Measurements from ENCODE around the gene HS3ST3A1. TPM values are rescaled to one million over a fixed set of nuclear protein-coding genes. Genes with fewer than 3 reads are reported as not detected.
"Not testable (repeated sequence)": the region's sequence is repeated elsewhere in the genome, so short reads cannot be mapped to it uniquely, and the experiment has no call there.

The HS3ST3A1 gene
- total RNA-seq, 1 donor from 2014 or later = 4.1 TPM

DNA sequence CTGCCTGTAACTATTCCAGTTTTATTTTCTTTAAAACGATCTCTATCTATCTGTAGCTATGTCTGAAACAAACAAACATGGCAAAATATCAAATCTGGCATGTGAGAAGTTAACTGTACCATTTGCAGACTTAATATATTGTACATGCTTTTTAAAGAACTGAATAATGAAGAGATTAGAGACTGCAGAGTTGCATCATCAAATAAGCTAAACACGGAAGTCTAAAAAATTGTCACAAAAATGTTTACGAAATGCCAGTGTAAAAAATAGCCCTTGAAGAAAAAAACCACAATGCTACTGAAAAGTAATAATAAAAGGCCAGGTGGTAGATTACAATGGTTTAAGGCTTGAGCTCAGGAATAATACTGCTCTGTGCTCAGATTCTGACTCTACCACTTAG lies 43.1 kb downstream of the HS3ST3A1 start:
- Mint-ChIP-seq H3K4me1 (ENCODE audit: low read depth) (no peaks in the 10 kb centered on the region), H3K36me3 (ENCODE audit: low read depth) (no peaks in the 10 kb centered on the region)
- intact Hi-C loops (cut with micrococcal nuclease) = no loop called here

DNA sequence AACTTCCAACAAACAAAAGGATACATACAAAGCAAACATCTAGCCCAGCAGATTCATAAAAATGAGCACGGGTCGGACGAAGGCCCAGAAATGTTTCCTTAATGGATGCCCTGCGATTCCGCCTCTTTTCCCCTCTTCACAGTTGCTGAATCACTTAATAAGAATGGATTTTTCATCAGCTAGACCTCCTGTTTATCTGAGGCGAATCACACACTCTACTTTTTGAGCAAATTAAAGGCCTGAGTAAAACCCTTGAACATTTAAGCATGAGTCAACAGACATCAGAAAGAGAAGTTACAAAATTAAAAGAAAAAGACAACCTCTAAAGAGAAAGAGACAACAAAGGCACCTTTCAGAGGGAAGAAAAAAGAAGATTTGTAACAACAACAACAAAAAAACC lies 44.7 kb downstream of the HS3ST3A1 start:
- Mint-ChIP-seq H3K36me3 (ENCODE audit: low read depth) (no peaks in the 10 kb centered on the region), H3K27ac (no peak overlapping the region), H3K4me3 (no peak overlapping the region), H3K9me3 (no peaks in the 10 kb centered on the region), H3K27me3 (ENCODE audit: insufficient read depth) (no peaks in the 10 kb centered on the region), H3K4me1 (ENCODE audit: low read depth) (no peaks in the 10 kb centered on the region)
- DNase-seq (ENCODE audit: low spot score) = no peak
- intact Hi-C loops (cut with micrococcal nuclease) = no loop called here

More for the DNA sequence above, 43.1 kb downstream of the HS3ST3A1 start:
- H3K27ac Mint-ChIP-seq = no peak overlapping the region
- DNase-seq (ENCODE audit: low spot score) = no peak
- no peaks in the 10 kb centered on the region for H3K27me3 Mint-ChIP-seq (ENCODE audit: insufficient read depth)
- no peaks in the 10 kb centered on the region for H3K9me3 Mint-ChIP-seq
- no peak overlapping the region for H3K4me3 Mint-ChIP-seq

DNA sequence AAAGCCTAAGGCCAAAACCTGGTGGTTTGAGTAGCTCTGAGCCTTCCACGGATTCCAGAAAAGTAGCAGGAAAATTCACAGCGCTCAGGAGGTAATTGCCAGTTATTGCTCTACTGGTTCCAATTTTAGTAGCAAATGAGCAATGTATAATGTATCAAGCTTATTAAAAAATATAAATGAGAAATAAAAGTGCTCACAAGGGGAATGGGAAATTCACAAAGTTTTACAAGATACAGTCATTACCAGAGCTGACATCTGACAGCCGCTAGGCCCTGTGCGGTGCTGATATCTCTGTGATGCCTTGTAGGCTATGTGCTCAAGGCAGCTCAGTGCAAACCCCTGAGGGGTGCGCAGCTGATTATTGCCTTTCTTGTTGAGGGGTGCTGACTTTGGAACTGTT lies 47.5 kb downstream of the HS3ST3A1 start:
- intact Hi-C loops (cut with micrococcal nuclease) = no loop called here
- no peaks in the 10 kb centered on the region for H3K4me1 Mint-ChIP-seq (ENCODE audit: low read depth)
- H3K36me3 Mint-ChIP-seq (ENCODE audit: low read depth) = no peaks in the 10 kb centered on the region
- no peak for DNase-seq (ENCODE audit: low spot score)
- H3K4me3 Mint-ChIP-seq = no peak overlapping the region
- no peak overlapping the region for H3K27ac Mint-ChIP-seq
- H3K9me3 Mint-ChIP-seq = peaks cover 5% of the 10 kb centered on the region
- peaks cover 3% of the 10 kb centered on the region for H3K27me3 Mint-ChIP-seq (ENCODE audit: insufficient read depth)

DNA sequence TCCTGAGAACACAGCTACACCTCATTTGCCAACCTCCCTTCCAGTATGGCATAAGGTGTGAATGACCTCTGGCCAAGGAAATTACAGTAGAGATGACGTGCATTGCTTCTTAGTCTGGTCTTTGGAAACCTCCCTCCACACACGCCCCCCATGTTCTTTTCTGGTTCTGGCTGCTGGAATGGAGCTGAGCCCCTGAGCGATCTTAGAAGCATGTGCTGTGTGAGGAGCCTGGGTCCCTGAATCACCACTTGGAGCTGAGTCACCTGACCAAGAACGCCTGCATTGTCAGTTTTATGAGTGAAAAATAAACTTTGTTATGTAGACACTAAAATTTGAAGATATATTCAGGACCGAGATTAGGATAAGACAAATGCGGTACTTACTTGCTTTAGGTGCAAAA lies 51.4 kb downstream of the HS3ST3A1 start:
- Mint-ChIP-seq H3K9me3 (peaks cover 5% of the 10 kb centered on the region), H3K4me3 (no peak overlapping the region), H3K36me3 (ENCODE audit: low read depth) (no peaks in the 10 kb centered on the region), H3K27me3 (ENCODE audit: insufficient read depth) (peaks cover 3% of the 10 kb centered on the region), H3K4me1 (ENCODE audit: low read depth) (no peaks in the 10 kb centered on the region), H3K27ac (no peak overlapping the region)
- intact Hi-C loops (cut with micrococcal nuclease) = no loop called here
- DNase-seq (ENCODE audit: low spot score) = no peak

DNA sequence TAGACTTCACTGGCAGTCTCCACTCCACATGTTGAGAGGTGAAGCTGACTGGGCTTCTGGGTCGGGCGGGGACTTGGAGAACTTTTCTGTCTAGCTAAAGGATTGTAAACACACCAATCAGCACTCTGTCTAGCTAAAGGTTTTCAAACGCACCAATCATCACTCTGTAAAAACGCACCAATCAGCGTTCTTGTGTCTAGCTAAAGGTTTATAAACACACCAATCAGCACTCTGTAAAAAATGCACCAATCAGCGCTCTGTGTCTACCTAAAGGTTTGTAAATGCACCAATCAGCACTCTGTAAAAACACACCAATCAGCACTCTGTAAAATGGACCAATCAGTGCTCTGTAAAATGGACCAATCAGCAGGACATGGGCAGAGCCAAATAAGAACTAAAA lies 53.2 kb downstream of the HS3ST3A1 start:
- intact Hi-C loops (cut with micrococcal nuclease); H3K27me3 Mint-ChIP-seq (ENCODE audit: insufficient read depth); H3K9me3 Mint-ChIP-seq: not testable (repeated sequence)

DNA sequence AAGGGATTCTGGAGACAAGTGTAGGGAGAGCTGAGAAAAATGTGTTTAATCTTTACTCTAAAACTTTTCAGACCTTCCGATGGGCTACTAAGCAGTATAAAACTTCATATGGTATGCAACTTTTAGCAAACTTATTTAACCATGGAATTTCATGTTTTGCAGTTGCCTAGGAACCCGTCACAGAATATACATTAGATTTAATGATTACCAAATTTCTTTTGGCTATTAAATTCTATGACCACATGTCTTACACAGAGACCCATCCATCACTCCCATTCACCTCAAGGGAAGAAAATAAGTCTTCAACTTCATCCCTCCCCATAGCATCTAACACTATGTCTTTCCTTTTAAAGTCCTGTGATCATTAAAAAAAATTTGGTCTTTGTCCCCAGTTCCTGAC lies 54.9 kb downstream of the HS3ST3A1 start:
- no peak overlapping the region for H3K27ac Mint-ChIP-seq
- H3K27me3 Mint-ChIP-seq (ENCODE audit: insufficient read depth) = peaks cover 3% of the 10 kb centered on the region
- intact Hi-C loops (cut with micrococcal nuclease) = no loop called here
- no peaks in the 10 kb centered on the region for H3K36me3 Mint-ChIP-seq (ENCODE audit: low read depth)
- H3K9me3 Mint-ChIP-seq = peaks cover 5% of the 10 kb centered on the region
- no peak for DNase-seq (ENCODE audit: low spot score)
- H3K4me1 Mint-ChIP-seq (ENCODE audit: low read depth) = no peaks in the 10 kb centered on the region
- H3K4me3 Mint-ChIP-seq = no peak overlapping the region

More for the DNA sequence above, 53.2 kb downstream of the HS3ST3A1 start:
- H3K27ac Mint-ChIP-seq; H3K4me3 Mint-ChIP-seq; DNase-seq (ENCODE audit: low spot score); H3K36me3 Mint-ChIP-seq (ENCODE audit: low read depth); H3K4me1 Mint-ChIP-seq (ENCODE audit: low read depth): not testable (repeated sequence)

DNA sequence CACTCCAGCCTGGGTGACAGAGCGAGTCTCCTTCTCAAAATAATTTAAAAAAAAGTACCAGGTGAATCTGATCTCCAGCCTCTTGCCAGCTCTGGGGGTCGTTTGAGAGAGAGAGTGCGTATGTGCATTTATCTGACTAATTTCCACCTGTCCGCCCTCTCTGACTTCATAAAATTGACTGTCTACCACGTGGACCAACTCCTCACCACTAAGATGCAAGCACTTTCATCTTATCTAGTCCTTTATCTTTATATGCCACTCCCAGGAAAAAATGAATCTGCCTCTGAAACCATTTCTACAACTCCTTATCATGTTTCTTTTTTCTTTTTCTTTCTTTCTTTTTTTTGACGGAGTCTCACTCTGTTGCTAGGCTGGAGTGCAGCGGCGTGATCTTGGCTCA lies 55.8 kb downstream of the HS3ST3A1 start:
- H3K9me3 Mint-ChIP-seq = peaks cover 5% of the 10 kb centered on the region
- H3K27ac Mint-ChIP-seq = no peak overlapping the region
- no peaks in the 10 kb centered on the region for H3K4me1 Mint-ChIP-seq (ENCODE audit: low read depth)
- H3K4me3 Mint-ChIP-seq = no peak overlapping the region
- H3K27me3 Mint-ChIP-seq (ENCODE audit: insufficient read depth) = peaks cover 3% of the 10 kb centered on the region
- no peaks in the 10 kb centered on the region for H3K36me3 Mint-ChIP-seq (ENCODE audit: low read depth)
- intact Hi-C loops (cut with micrococcal nuclease) = no loop called here
- no peak for DNase-seq (ENCODE audit: low spot score)

DNA sequence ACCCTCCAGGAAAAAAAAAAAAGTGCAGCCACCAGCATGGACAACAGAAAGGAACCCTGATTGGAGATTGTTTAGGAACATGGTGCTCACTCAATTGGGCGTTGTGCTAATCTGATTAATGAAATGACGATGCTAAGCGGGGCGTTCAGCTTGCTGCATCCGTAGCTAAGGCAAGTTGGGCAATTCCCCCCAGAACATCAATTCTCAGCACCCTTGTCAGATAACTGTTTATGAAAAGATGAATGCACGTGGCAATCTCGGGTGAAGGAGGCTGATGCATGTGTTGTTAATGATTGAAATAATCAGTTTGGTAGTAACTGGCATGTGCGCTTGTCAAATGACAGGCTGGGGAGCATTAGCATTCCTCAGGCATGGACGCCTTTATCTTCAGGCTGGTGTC lies 57.0 kb downstream of the HS3ST3A1 start:
- Mint-ChIP-seq H3K27me3 (ENCODE audit: insufficient read depth) (peaks cover 3% of the 10 kb centered on the region), H3K4me3 (no peak overlapping the region), H3K36me3 (ENCODE audit: low read depth) (no peaks in the 10 kb centered on the region), H3K9me3 (no peaks in the 10 kb centered on the region), H3K4me1 (ENCODE audit: low read depth) (no peaks in the 10 kb centered on the region), H3K27ac (no peak overlapping the region)
- intact Hi-C loops (cut with micrococcal nuclease) = no loop called here
- no peak for DNase-seq (ENCODE audit: low spot score)

DNA sequence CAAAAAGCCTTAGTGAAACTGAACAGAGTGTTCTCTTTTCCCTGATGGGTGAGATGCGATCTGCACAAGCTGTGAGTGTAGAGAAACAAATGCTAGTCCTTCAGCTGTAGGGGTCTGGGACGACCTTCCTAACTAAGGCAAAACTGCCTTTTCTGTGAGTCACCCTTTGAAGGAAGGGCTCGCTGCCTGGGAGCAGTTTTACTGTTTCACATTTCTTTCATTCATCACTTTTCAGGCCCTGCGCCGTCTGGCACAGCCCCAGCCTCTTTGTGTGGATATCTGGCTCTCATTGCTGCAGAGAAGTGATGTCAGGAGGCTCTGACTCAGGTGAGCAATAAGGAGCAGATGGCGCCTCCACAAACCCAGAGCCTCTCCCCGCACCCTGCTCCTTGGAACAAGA lies 57.4 kb downstream of the HS3ST3A1 start:
- H3K4me1 Mint-ChIP-seq (ENCODE audit: low read depth) = no peaks in the 10 kb centered on the region

DNA sequence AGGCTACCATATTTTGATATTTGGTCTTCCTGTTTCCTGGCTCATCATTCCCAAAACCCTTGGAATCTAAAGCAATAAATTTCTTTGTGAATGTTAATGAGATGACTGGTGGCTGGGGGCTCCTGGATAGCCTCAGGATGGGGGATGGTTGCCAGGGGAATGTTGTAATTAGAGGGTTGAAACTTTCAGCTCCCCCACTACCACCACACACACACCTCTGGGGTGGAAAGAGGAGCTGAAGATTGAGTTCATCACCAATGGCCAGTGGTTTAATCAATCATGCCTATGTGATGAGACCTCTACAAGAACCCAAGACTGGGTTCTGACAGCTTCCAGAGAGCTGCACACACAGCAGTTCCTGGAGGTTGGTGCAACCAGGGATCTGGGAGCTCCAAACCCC lies 59.1 kb downstream of the HS3ST3A1 start:
- no peaks in the 10 kb centered on the region for H3K27me3 Mint-ChIP-seq (ENCODE audit: insufficient read depth)
- H3K4me3 Mint-ChIP-seq = no peak overlapping the region
- no peaks in the 10 kb centered on the region for H3K4me1 Mint-ChIP-seq (ENCODE audit: low read depth)
- no peak overlapping the region for H3K27ac Mint-ChIP-seq
- DNase-seq (ENCODE audit: low spot score) = no peak
- no peaks in the 10 kb centered on the region for H3K36me3 Mint-ChIP-seq (ENCODE audit: low read depth)
- intact Hi-C loops (cut with micrococcal nuclease) = no loop called here
- H3K9me3 Mint-ChIP-seq = no peaks in the 10 kb centered on the region

More for the DNA sequence above, 57.4 kb downstream of the HS3ST3A1 start:
- H3K27me3 Mint-ChIP-seq (ENCODE audit: insufficient read depth) = no peaks in the 10 kb centered on the region
- no peaks in the 10 kb centered on the region for H3K9me3 Mint-ChIP-seq
- H3K4me3 Mint-ChIP-seq = no peak overlapping the region
- no peak for DNase-seq (ENCODE audit: low spot score)
- H3K27ac Mint-ChIP-seq = no peak overlapping the region
- no peaks in the 10 kb centered on the region for H3K36me3 Mint-ChIP-seq (ENCODE audit: low read depth)
- intact Hi-C loops (cut with micrococcal nuclease) = no loop called here

DNA sequence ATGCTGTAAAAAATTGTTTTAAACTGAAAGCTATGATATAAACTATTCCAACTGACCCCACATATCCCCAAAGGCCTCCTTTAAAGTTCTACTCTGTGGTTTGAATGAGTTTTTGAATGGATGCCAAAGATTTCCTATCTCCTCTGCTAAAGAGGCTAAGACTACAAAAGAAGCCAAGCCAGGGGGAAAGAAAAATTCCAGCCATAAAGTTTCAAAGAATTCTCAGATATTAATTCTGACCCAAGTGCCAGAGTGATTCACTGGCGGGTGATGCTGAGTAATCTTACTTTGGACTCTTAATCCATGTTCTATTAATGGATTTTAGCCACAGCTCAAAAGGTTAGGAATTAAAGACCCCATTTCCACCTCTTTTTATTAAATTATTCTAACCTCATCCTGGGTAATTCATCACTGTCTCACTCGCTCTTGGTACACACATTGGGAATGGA lies 60.7 kb downstream of the HS3ST3A1 start:
- H3K27ac Mint-ChIP-seq = no peak overlapping the region
- no peak overlapping the region for H3K4me3 Mint-ChIP-seq
- no peaks in the 10 kb centered on the region for H3K36me3 Mint-ChIP-seq (ENCODE audit: low read depth)
- no peaks in the 10 kb centered on the region for H3K4me1 Mint-ChIP-seq (ENCODE audit: low read depth)
- H3K9me3 Mint-ChIP-seq = no peaks in the 10 kb centered on the region
- H3K27me3 Mint-ChIP-seq (ENCODE audit: insufficient read depth) = no peaks in the 10 kb centered on the region
- DNase-seq (ENCODE audit: low spot score) = no peak
- intact Hi-C loops (cut with micrococcal nuclease) = no loop called here

DNA sequence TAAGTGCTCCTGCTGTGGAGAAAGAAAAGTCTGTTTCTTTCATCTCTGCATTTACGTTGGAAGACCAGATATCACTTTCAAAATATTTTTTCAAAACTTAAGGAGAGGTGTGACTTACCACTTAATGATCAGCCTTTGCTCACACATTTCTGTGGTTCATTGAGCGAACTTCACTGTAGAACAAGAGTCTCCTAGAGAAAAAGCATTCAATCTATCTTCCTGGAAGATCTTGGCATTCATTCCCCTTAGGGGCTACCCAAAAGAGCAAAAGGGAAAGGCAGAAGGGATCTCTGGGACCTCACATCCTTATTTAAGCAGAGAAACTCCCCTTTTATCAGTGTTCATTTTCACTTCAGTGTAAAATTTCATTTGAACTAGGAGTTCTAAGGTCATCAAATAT lies 61.2 kb downstream of the HS3ST3A1 start:
- no peaks in the 10 kb centered on the region for H3K36me3 Mint-ChIP-seq (ENCODE audit: low read depth)
- no peak overlapping the region for H3K4me3 Mint-ChIP-seq
- H3K4me1 Mint-ChIP-seq (ENCODE audit: low read depth) = no peaks in the 10 kb centered on the region
- no peaks in the 10 kb centered on the region for H3K9me3 Mint-ChIP-seq
- no peak for DNase-seq (ENCODE audit: low spot score)
- no peaks in the 10 kb centered on the region for H3K27me3 Mint-ChIP-seq (ENCODE audit: insufficient read depth)
- intact Hi-C loops (cut with micrococcal nuclease) = no loop called here
- no peak overlapping the region for H3K27ac Mint-ChIP-seq

DNA sequence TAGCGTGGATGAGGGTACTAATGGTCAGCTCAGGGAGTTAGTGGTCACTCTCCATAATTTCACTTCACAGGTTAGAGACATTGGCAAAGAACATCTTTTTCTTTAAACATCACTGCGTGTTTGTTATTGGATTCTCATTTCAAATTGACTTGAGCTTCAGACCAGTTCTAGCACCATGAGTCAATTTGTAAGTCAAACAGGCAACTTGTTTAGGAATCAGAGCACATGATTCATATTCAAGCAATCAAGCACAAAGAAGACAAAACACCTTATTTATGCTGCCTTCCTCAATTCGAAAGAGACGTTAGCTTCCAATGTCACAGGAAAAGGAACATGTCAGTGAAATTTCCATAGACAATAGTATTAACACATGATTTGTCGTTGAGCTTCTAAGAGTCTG lies 62.3 kb downstream of the HS3ST3A1 start:
- no peak for DNase-seq (ENCODE audit: low spot score)
- intact Hi-C loops (cut with micrococcal nuclease) = no loop called here
- Mint-ChIP-seq H3K9me3 (no peaks in the 10 kb centered on the region), H3K27ac (no peak overlapping the region), H3K4me1 (ENCODE audit: low read depth) (no peaks in the 10 kb centered on the region), H3K4me3 (no peak overlapping the region), H3K27me3 (ENCODE audit: insufficient read depth) (no peaks in the 10 kb centered on the region), H3K36me3 (ENCODE audit: low read depth) (no peaks in the 10 kb centered on the region)

DNA sequence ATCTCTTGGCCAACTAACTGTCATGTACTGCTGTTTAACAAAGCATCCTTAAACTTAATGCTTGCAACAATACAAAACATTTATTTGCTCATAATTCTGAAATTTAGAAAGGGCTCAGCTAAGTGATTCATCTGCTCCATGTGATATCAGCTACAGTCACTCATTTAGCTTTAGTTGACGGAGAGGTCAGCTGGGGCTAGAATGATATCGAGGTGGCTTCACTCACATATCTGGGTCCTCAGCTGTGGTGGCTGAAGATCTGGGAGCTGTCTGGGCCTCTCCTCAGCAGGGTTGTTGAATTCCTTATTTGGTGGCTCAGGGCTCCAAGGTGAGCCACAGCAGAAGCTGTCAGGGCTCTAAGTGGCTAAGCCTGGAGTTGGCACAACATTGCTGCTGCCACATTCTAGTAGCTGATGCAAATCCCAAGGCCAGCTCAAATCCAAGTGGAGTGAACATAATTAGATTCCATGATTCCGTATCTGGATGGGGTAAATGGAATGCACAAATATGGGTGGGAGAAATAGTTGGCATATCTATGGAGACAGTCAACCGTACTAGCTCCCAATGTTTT lies 62.8 kb downstream of the HS3ST3A1 start:
- H3K4me1 Mint-ChIP-seq (ENCODE audit: low read depth) = no peaks in the 10 kb centered on the region
- no peaks in the 10 kb centered on the region for H3K36me3 Mint-ChIP-seq (ENCODE audit: low read depth)
- H3K27me3 Mint-ChIP-seq (ENCODE audit: insufficient read depth) = no peaks in the 10 kb centered on the region
- intact Hi-C loops (cut with micrococcal nuclease) = no loop called here
- no peaks in the 10 kb centered on the region for H3K9me3 Mint-ChIP-seq
- no peak for DNase-seq (ENCODE audit: low spot score)
- no peak overlapping the region for H3K4me3 Mint-ChIP-seq
- no peak overlapping the region for H3K27ac Mint-ChIP-seq

Data from activated T-helper 1 cell treated with anti-CD3 and anti-CD28 coated beads, Interleukin-12 subunit alpha, Interleukin-12 subunit beta, Interleukin-2, Interleukin-4 antibody, amounts not matched to agents 30 ng/mL and 10 ng/mL and 1 ng/mL, durations not matched to agents 14 hours and 24 hours and 36 hours (primary cell).